Measurements from ENCODE around the gene FHIT.

DNA sequence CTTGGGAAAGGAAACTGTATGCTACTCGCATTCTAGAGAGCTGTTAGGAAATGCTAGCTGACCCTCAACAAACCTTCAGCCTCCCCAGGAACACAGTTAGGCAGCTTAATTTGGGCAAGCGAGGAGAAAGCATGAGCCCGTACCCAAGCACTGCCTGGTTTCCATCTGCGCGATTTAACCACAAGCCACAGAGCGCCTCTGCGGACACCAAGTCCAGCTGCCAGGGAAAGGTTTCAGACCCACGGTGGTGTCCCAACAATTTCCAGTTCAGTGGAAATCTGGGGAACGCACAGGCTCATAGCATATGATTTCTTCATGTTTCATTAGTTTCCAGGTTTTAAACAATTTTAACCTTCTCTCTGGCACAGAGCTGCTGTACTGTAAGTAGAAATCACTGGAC is 617.6 kb downstream of the FHIT start:
- TF ChIP-seq E2F4 (IDR thresholded peaks at IDR 0.05; ENCODE audit: low read depth, low read length) (no peak), BHLHE40 (IDR thresholded peaks at IDR 0.05; ENCODE audit: borderline replicate concordance in 1 of 2, low read depth in 2 of 2, low read length in 1 of 2) (no peak), NFXL1 (IDR thresholded peaks at IDR 0.05; ENCODE audit: borderline replicate concordance) (no peak), POLR2A (IDR thresholded peaks at IDR 0.05; ENCODE audit: low read depth, low read length) (no peak), EP300 (IDR thresholded peaks at IDR 0.05; ENCODE audit: borderline replicate concordance in 1 of 2, control insufficient read depth in 1 of 2, low read depth in 2 of 2, low read length in 2 of 2) (no peak), RCOR1 (conservative IDR thresholded peaks at IDR 0.05; ENCODE audit: low read depth, low read length) (no peak), RELA (IDR thresholded peaks at IDR 0.05; ENCODE audit: borderline replicate concordance, partially characterized antibody) (no peak)
- TF ChIP-seq, protein P1, sequence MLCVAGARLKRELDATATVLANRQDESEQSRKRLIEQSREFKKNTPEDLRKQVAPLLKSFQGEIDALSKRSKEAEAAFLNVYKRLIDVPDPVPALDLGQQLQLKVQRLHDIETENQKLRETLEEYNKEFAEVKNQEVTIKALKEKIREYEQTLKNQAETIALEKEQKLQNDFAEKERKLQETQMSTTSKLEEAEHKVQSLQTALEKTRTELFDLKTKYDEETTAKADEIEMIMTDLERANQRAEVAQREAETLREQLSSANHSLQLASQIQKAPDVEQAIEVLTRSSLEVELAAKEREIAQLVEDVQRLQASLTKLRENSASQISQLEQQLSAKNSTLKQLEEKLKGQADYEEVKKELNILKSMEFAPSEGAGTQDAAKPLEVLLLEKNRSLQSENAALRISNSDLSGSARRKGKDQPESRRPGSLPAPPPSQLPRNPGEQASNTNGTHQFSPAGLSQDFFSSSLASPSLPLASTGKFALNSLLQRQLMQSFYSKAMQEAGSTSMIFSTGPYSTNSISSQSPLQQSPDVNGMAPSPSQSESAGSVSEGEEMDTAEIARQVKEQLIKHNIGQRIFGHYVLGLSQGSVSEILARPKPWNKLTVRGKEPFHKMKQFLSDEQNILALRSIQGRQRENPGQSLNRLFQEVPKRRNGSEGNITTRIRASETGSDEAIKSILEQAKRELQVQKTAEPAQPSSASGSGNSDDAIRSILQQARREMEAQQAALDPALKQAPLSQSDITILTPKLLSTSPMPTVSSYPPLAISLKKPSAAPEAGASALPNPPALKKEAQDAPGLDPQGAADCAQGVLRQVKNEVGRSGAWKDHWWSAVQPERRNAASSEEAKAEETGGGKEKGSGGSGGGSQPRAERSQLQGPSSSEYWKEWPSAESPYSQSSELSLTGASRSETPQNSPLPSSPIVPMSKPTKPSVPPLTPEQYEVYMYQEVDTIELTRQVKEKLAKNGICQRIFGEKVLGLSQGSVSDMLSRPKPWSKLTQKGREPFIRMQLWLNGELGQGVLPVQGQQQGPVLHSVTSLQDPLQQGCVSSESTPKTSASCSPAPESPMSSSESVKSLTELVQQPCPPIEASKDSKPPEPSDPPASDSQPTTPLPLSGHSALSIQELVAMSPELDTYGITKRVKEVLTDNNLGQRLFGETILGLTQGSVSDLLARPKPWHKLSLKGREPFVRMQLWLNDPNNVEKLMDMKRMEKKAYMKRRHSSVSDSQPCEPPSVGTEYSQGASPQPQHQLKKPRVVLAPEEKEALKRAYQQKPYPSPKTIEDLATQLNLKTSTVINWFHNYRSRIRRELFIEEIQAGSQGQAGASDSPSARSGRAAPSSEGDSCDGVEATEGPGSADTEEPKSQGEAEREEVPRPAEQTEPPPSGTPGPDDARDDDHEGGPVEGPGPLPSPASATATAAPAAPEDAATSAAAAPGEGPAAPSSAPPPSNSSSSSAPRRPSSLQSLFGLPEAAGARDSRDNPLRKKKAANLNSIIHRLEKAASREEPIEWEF (IDR thresholded peaks at IDR 0.05; ENCODE audit: insufficient replicate concordance, low read depth, low read length), result no peak
- TF ChIP-seq, protein P2, sequence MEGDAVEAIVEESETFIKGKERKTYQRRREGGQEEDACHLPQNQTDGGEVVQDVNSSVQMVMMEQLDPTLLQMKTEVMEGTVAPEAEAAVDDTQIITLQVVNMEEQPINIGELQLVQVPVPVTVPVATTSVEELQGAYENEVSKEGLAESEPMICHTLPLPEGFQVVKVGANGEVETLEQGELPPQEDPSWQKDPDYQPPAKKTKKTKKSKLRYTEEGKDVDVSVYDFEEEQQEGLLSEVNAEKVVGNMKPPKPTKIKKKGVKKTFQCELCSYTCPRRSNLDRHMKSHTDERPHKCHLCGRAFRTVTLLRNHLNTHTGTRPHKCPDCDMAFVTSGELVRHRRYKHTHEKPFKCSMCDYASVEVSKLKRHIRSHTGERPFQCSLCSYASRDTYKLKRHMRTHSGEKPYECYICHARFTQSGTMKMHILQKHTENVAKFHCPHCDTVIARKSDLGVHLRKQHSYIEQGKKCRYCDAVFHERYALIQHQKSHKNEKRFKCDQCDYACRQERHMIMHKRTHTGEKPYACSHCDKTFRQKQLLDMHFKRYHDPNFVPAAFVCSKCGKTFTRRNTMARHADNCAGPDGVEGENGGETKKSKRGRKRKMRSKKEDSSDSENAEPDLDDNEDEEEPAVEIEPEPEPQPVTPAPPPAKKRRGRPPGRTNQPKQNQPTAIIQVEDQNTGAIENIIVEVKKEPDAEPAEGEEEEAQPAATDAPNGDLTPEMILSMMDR (IDR thresholded peaks at IDR 0.05 in 2 of 3, conservative IDR thresholded peaks at IDR 0.05 in 1 of 3; ENCODE audit: control insufficient read depth in 2 of 3, extremely low read depth in 1 of 3, insufficient read depth in 1 of 3, low read depth in 3 of 3, low read length in 3 of 3), result no peak
- TF ChIP-seq, protein P3, sequence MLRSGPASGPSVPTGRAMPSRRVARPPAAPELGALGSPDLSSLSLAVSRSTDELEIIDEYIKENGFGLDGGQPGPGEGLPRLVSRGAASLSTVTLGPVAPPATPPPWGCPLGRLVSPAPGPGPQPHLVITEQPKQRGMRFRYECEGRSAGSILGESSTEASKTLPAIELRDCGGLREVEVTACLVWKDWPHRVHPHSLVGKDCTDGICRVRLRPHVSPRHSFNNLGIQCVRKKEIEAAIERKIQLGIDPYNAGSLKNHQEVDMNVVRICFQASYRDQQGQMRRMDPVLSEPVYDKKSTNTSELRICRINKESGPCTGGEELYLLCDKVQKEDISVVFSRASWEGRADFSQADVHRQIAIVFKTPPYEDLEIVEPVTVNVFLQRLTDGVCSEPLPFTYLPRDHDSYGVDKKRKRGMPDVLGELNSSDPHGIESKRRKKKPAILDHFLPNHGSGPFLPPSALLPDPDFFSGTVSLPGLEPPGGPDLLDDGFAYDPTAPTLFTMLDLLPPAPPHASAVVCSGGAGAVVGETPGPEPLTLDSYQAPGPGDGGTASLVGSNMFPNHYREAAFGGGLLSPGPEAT (IDR thresholded peaks at IDR 0.05; ENCODE audit: low read depth), result no peak
